GM18499 (cell line): ENCODE results near the gene ESYT2.
A peak's percentile ranks its signal among the peaks of the same experiment; 100 is the strongest.
"Not testable (repeated sequence)": the region's sequence is repeated elsewhere in the genome, so short reads cannot be mapped to it uniquely, and the experiment has no call there.

Experiments
- ATAC-seq: cut with Tn5 transposase; IDR thresholded peaks from one replicate; pipeline ENCODE4 v1.9.1; 2021; ENCODE audit warnings: moderate number of reproducible peaks; ENCODE audit not compliant: insufficient read depth, unreplicated experiment

ESYT2 gene

DNA sequence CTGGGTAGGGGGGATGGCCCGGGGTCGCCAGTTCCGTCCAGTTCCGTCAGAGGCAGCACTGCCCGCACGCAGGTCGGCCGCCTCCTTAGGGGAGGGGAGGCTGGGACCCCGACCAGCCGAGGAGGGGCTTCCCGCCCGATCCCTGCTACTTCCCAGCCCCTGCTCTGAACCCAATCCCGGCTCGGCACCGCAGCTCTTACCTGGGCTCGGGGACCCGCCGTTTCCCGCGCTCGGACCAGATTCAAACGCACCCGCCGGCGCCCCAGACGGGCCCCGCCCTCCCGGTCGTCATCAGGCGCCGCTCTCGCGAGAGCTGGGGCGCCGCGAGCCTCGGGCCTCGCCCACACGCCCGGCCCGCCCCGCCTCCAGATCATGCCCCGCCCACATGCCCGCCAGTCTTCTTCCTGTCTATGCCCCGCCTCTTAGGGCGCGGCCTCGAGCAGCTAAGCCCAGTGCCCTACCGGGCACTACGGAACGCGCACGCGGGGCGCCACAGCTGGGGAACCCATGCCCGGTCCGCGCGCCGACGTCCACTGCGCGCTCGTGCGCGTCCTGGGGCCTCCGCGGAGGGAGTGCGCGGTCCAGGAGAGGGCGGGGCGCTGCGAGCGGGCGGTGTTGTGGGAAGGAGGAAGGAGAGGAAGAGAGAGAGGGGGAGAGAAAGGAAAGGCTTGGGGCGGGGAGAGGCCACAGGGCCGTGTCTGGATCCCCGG is 124.6 kb downstream of the ESYT2 start, which contains the start of gene NCAPG2:
Gene NCAPG2, minus strand, starts transcription at position 281 of the 710 bp plus-strand sequence. CDS start 2,905 bp downstream, outside the sequence.
- ATAC-seq: peak; percentile 84

- ATAC-seq: not testable (repeated sequence)
Observed at GRCh38 chr7:158703679-158704523, 125.4 kb downstream of the ESYT2 start.

DNA sequence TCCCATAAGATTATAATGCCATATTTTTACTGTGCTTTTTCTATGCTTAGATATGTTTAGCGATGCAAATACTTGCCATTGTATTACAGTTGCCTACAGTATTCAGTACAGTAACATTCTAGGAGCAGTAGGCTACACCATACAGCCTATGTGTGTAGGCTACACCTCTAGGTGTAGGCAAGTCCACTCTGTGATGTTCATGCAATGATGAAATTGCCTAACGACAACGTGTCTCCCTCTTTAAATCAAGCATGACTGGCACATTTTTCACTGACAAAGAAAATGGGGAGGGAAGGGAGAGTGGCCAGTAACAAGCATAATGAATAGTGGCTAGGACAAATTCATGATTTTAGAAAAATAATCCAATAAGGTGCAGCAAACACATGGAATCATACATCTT is 126.4 kb downstream of the ESYT2 start:
- ATAC-seq: no peak

DNA sequence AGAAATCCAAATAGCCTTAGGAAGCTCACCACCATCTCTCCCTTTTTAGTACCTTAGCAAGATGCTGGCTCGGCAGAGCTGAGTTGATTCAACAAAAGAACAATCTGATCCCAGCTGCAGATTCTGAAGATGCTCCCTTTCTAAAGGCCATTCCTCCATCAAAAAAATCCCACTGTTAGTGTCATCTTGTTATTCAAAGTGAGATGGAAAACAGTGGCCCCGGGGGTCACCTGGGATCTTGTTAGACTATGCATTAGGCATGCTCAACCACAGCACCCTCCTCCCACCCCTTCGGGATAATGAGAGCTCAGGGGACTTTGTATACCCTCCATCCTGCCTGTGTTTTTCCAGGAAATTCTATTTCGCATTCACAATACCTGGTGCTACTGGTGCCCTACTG is 127.1 kb downstream of the ESYT2 start:
- no peak for ATAC-seq

DNA sequence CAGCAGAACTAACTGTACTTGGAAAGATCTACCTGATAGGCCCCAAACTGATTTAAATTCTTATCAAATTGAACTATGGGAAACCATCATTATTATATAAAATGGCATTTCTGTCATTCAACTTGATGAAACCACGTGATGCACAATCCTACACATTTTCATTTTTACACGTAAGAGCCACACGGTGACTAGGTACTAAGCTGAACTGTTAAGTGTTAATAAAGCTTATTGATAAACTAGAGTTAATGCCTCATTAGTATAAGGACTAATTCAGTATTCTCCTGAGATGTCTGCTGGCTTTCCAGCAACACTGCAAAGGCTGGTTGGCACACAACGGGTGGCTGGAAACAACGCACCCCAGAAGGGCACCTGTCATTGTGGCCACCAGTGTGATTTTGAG is 129.3 kb downstream of the ESYT2 start:
- ATAC-seq: no peak

DNA sequence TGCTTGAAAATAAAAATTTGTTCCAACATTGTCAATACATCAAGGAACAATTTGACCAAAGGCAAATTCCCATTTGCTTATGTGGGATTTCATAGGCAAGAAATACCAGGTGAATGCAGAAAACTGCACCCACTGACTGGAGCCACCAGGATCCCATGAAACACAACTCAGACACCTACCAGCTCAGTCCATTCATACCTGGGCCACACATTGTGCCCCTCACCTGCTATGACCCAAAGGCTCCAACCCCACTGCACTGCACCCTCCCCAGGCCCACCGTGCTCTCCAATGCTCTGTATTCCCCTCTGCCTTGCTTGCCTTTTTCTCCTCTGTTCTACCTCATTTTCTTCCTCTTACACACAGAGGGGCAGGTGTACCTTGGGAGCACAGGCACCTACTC is 130.0 kb downstream of the ESYT2 start:
- ATAC-seq: no peak

- no peak for ATAC-seq
Observed at GRCh38 chr7:158698657-158699195, 130.6 kb downstream of the ESYT2 start.

- ATAC-seq: not testable (repeated sequence)
Observed at GRCh38 chr7:158697597-158697996, 131.7 kb downstream of the ESYT2 start.

GRCh38 chr7:158695726-158696452 is 133.4 kb downstream of the ESYT2 start:
- ATAC-seq: peak; percentile 64

- no peak for ATAC-seq
Observed at GRCh38 chr7:158695056-158695455, 134.3 kb downstream of the ESYT2 start.

- no peak for ATAC-seq
Observed at GRCh38 chr7:158694650-158695049, 134.7 kb downstream of the ESYT2 start.

DNA sequence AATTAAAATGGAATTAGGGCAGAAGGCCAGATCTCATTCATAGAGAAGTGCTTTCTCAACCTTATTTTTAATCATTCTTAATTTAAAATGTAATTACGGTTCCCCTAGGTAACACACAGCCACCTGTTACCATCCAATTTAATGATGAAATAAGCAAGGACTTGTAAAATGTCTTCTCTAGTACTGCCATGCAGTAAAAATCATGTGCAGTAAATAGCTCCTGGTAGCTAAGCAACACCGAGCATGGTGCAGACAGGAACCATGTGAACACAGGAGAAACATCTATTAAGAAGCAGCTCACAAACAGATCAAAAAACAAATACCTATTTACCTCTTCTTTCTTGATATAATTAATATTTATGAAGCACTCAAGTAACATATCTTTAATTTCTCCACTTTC is 139.8 kb downstream of the ESYT2 start:
- no peak for ATAC-seq

DNA sequence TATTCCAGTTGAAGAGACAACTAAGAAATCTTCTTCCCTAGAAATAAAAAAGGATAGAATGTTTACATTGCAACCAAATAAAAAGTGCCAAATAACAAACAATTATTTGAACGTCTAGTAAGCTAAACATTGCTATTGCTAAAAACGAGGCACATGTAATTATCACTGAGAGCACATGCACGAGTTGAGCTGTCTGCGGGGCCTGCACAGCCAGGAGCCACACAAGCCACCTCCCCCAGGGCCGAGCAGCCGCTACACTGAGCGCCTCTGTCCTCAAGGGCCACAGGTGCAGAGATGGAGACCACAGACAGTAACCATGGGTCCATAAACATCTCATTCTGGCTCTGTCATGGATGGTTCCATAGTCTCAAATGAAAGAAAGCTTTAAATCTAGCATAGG is 141.9 kb downstream of the ESYT2 start:
- ATAC-seq: no peak

DNA sequence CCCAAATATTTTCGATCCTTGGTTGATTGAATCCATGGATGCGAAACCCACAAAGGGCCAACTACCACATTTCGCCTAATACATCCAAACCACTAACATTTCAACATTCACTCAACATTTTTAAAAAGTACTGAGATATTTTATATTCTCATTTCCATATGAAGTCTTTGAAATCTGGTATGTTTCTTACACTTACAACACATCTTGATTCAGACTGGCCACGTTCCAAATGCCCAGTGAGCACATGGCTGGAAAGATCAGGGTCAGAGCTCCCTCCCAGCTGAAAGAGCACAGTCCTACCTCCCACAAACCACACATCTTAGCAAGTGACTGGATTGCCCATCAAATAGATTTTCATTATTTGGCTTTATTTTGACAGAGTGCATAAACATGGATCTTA is 143.6 kb downstream of the ESYT2 start:
- ATAC-seq: no peak

- ATAC-seq: no peak
Observed at GRCh38 chr7:158684329-158684728, 145.0 kb downstream of the ESYT2 start.

DNA sequence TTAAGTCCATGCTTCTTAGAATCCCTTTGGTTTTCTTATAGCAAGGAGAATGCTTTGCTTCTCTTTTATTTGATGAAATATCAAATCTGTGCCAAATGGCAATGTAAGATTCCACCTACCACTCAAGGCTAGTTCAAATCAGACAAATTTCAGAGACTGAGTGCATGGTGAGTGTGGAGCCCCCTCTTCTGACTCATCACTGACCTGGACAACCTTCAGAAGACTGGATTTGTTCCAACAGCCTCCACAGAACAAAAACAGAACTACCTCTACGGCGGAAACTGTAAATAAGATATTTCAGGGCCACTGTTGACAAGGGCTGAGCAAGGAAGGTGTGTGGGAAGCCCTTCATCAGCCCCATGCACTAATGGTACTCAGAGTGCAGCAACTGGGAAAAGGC is 145.8 kb downstream of the ESYT2 start:
- ATAC-seq: no peak

DNA sequence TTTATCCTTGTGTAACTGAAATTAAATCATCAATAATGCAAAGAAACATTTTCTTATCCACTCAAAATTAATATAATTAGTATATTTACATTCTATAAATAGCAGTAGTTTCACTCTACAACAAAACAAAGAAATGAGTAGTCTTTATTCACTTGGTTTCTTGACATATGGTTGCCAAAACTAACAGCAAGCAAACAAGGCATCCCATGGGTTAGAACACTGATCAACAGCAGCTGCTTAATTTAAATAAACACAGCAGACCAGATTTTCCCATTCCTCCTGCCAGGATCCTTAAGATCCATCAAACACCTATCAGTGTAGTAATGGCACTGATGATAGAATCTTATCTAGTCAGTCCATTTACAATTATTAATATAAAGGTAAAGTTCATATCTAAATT is 146.9 kb downstream of the ESYT2 start:
- no peak for ATAC-seq
